Mesendoderm (in vitro differentiated cells): ENCODE data around the gene PILRB. TPM values are rescaled to one million over a fixed set of nuclear protein-coding genes. Genes with fewer than 3 reads are reported as not detected.
"Not testable (repeated sequence)": the region's sequence is repeated elsewhere in the genome, so short reads cannot be mapped to it uniquely, and the experiment has no call there.

Experiments
- DNase-seq: peaks from one replicate; pipeline ENCODE4 v3.0.0; 2013
- H2AK5ac ChIP-seq: 2 replicates; pipeline ENCODE4 v1.6.1; 2013; ENCODE audit warnings: low read length, inconsistent platforms
- H2BK120ac ChIP-seq: 2 replicates; pipeline ENCODE4 v1.6.1; 2013; ENCODE audit warnings: low read depth, mild to moderate bottlenecking, low read length, moderate library complexity, mixed read lengths
- H2BK15ac ChIP-seq: replicated peaks from 2 replicates; pipeline ENCODE4 v1.6.1; 2013; ENCODE audit warnings: low read depth, mild to moderate bottlenecking, moderate library complexity
- H2BK5ac ChIP-seq: 2 replicates; pipeline ENCODE4 v1.6.1; 2013; ENCODE audit warnings: low read length, inconsistent platforms
- H3K18ac ChIP-seq: 2 replicates; pipeline ENCODE4 v1.6.1; 2013; ENCODE audit warnings: mild to moderate bottlenecking, low read length, mixed read lengths
- H3K23ac ChIP-seq: one replicate; pipeline ENCODE4 v1.6.1; 2013; ENCODE audit warnings: low read length
- H3K27ac ChIP-seq: 2 replicates; pipeline ENCODE4 v1.5.1; 2013; ENCODE audit warnings: low read depth, mild to moderate bottlenecking, inconsistent platforms, low read length, moderate library complexity
- H3K27me3 ChIP-seq: 2 replicates; pipeline ENCODE4 v1.6.1; 2013; ENCODE audit warnings: low read length, control low read depth, mild to moderate bottlenecking, inconsistent platforms; ENCODE audit not compliant: insufficient read depth, poor library complexity
- H3K36me3 ChIP-seq: 2 replicates; pipeline ENCODE4 v1.6.1; 2013; ENCODE audit warnings: low read length, inconsistent platforms; ENCODE audit not compliant: control insufficient read depth, insufficient read depth
- H3K4ac ChIP-seq: one replicate; pipeline ENCODE4 v1.6.1; 2013; ENCODE audit warnings: low read depth, mild to moderate bottlenecking, low read length, moderate library complexity
- H3K4me1 ChIP-seq: 2 replicates; pipeline ENCODE4 v1.6.1; 2013; ENCODE audit warnings: low read depth, low read length, inconsistent platforms; ENCODE audit not compliant: control insufficient read depth
- H3K4me2 ChIP-seq: 2 replicates; pipeline ENCODE4 v1.6.1; 2013; ENCODE audit warnings: low read length
- H3K4me3 ChIP-seq: 2 replicates; pipeline ENCODE4 v1.5.1; 2013; ENCODE audit warnings: mild to moderate bottlenecking, low read length
- H3K56ac ChIP-seq: one replicate; pipeline ENCODE4 v1.6.1; 2013; ENCODE audit warnings: low read length
- H3K79me1 ChIP-seq: 2 replicates; pipeline ENCODE4 v1.6.1; 2013; ENCODE audit warnings: low read length, inconsistent platforms
- H3K79me2 ChIP-seq: 2 replicates; pipeline ENCODE4 v1.6.1; 2013; ENCODE audit warnings: mild to moderate bottlenecking, low read length; ENCODE audit not compliant: control insufficient read depth, insufficient read depth
- H3K9ac ChIP-seq: 2 replicates; pipeline ENCODE4 v1.6.1; 2013; ENCODE audit warnings: low read length, inconsistent platforms
- H4K5ac ChIP-seq: one replicate; pipeline ENCODE4 v1.6.1; 2013; ENCODE audit warnings: low read length
- H4K8ac ChIP-seq: one replicate; pipeline ENCODE4 v1.6.1; 2013; ENCODE audit warnings: low read depth, mild to moderate bottlenecking, control low read depth, low read length, moderate library complexity
- WGBS: extraction: QIAGEN DNeasy Blood & Tissue Kit; methylation state at CpG from one replicate; pipeline ENCODE4 v1.1.7; 2013; ENCODE audit warnings: low lambda C conversion rate, missing lambda C conversion rate; ENCODE audit not compliant: insufficient coverage; ENCODE audit errors: extremely low coverage; 5-methylcytosine and 5-hydroxymethylcytosine counted together
- polyA plus RNA-seq, 2 experiments: library from polyadenylated mRNA; stranded (reverse); fragments of 200-250 nt; gene quantifications; one replicate each; pipeline ENCODE4 v1.2.3, GENCODE V29; 2013

Gene PILRB
- 12.7 TPM for polyA plus RNA-seq (2013, experiment 1 of 2)
- polyA plus RNA-seq (2013, experiment 2 of 2), result 12.6 TPM

- no peak for DNase-seq
- Histone ChIP-seq H2AK5ac (no peak within 1 kb of the TSS), H3K4ac (no peak within 1 kb of the TSS), H3K23ac (no peak within 1 kb of the TSS), H4K5ac (no peak within 1 kb of the TSS), H3K79me1 (no peaks in the 10 kb centered on the region), H3K27ac (no peak within 1 kb of the TSS), H4K8ac (no peak within 1 kb of the TSS), H3K36me3 (peaks cover 13% of the 10 kb centered on the region), H3K79me2 (no peaks in the 10 kb centered on the region), H3K27me3 (no peaks in the 10 kb centered on the region), H3K4me3 (no peak within 1 kb of the TSS), H3K56ac (no peak within 1 kb of the TSS), H2BK120ac (no peak within 1 kb of the TSS), H3K9ac (no peak within 1 kb of the TSS), H2BK15ac (no peak within 1 kb of the TSS), H3K4me1 (no peaks in the 10 kb centered on the region), H2BK5ac (no peak within 1 kb of the TSS), H3K18ac (no peak within 1 kb of the TSS), H3K4me2 (no peak within 1 kb of the TSS)
- WGBS, result no CpG with 5 or more reads among the region's 11 CpGs
Measured at GRCh38 chr7:100358027-100358856, at the start of gene PILRB. PILRB (plus strand) TSS chr7:100358117; CDS start chr7:100358303, 186 bp downstream.

GRCh38 chr7:100318329-100318728 lies 39.6 kb upstream of the PILRB start:
- H3K36me3 ChIP-seq, H3K56ac ChIP-seq, H3K4ac ChIP-seq, H2BK5ac ChIP-seq, H4K8ac ChIP-seq, DNase-seq, H3K4me2 ChIP-seq, H3K79me2 ChIP-seq, H2BK15ac ChIP-seq, H3K4me3 ChIP-seq, H3K27ac ChIP-seq, H4K5ac ChIP-seq, H3K79me1 ChIP-seq, H2BK120ac ChIP-seq, H3K23ac ChIP-seq, H2AK5ac ChIP-seq, H3K27me3 ChIP-seq, H3K9ac ChIP-seq, H3K18ac ChIP-seq, H3K4me1 ChIP-seq: not testable (repeated sequence)
- no CpG with 5 or more reads among the region's 5 CpGs for WGBS

- H3K27ac ChIP-seq, H4K8ac ChIP-seq, H3K4me1 ChIP-seq, H3K4me2 ChIP-seq, H2BK5ac ChIP-seq, H3K56ac ChIP-seq, H3K4ac ChIP-seq, H3K9ac ChIP-seq, H3K79me1 ChIP-seq, H3K18ac ChIP-seq, H3K23ac ChIP-seq, DNase-seq, H3K4me3 ChIP-seq, H3K36me3 ChIP-seq, H2AK5ac ChIP-seq, H4K5ac ChIP-seq, H2BK15ac ChIP-seq, H3K27me3 ChIP-seq, H3K79me2 ChIP-seq, H2BK120ac ChIP-seq: not testable (repeated sequence)
- no CpG with 5 or more reads among the region's 1 CpG for WGBS
Measured at GRCh38 chr7:100321648-100322047, 36.3 kb upstream of the PILRB start.

GRCh38 chr7:100324194-100324593 lies 33.7 kb upstream of the PILRB start:
- WGBS, result no CpG with 5 or more reads among the region's 13 CpGs
- not testable (repeated sequence) for H4K8ac ChIP-seq

GRCh38 chr7:100325671-100326070 lies 32.2 kb upstream of the PILRB start:
- H2BK120ac ChIP-seq, DNase-seq, H3K9ac ChIP-seq, H2BK15ac ChIP-seq, H3K4me2 ChIP-seq, H3K18ac ChIP-seq, H3K4me1 ChIP-seq, H4K8ac ChIP-seq, H3K27ac ChIP-seq, H2BK5ac ChIP-seq, H3K56ac ChIP-seq, H3K36me3 ChIP-seq, H2AK5ac ChIP-seq, H3K27me3 ChIP-seq, H3K79me1 ChIP-seq, H3K79me2 ChIP-seq, H3K23ac ChIP-seq, H3K4me3 ChIP-seq, H4K5ac ChIP-seq, H3K4ac ChIP-seq: not testable (repeated sequence)
- WGBS, result no CpG with 5 or more reads among the region's 9 CpGs

More at GRCh38 chr7:100324194-100324593, 33.7 kb upstream of the PILRB start:
- not testable (repeated sequence) for H3K79me2 ChIP-seq, H2AK5ac ChIP-seq, H4K5ac ChIP-seq, DNase-seq, H3K18ac ChIP-seq, H3K27ac ChIP-seq, H3K4me1 ChIP-seq, H2BK120ac ChIP-seq, H2BK15ac ChIP-seq, H3K23ac ChIP-seq, H3K4ac ChIP-seq, H3K4me2 ChIP-seq, H3K36me3 ChIP-seq, H3K79me1 ChIP-seq, H3K4me3 ChIP-seq, H2BK5ac ChIP-seq, H3K56ac ChIP-seq, H3K9ac ChIP-seq, H3K27me3 ChIP-seq

- H2BK5ac ChIP-seq, H3K27me3 ChIP-seq, H3K4me1 ChIP-seq, H3K79me1 ChIP-seq, H3K4me2 ChIP-seq, H3K56ac ChIP-seq, H4K8ac ChIP-seq, H3K79me2 ChIP-seq, H2BK120ac ChIP-seq, H3K23ac ChIP-seq, H4K5ac ChIP-seq, H3K4me3 ChIP-seq, H3K9ac ChIP-seq, H3K4ac ChIP-seq, H2BK15ac ChIP-seq, H3K36me3 ChIP-seq, H3K18ac ChIP-seq, H3K27ac ChIP-seq, H2AK5ac ChIP-seq: not testable (repeated sequence)
- peak; percentile 13 for DNase-seq
- no CpG with 5 or more reads among the region's 11 CpGs for WGBS
Measured at GRCh38 chr7:100326914-100327313, 31.0 kb upstream of the PILRB start.
